HG03025 (cell line): ENCODE data around the gene DONSON.
"Not testable (repeated sequence)": the region's sequence is repeated elsewhere in the genome, so short reads cannot be mapped to it uniquely, and the experiment has no call there.

ENCODE experiments used
- ATAC-seq: cut with Tn5 transposase; IDR thresholded peaks from one replicate; pipeline ENCODE4 v1.9.1; 2021; ENCODE audit warnings: mild to moderate bottlenecking, moderate library complexity; ENCODE audit not compliant: unreplicated experiment, low FRiP score

DONSON gene

GRCh38 chr21:33588485-33589335 is at the start of gene DONSON:
TSS of gene DONSON (minus strand) at chr21:33588684. CDS start at chr21:33588641, 43 bp downstream.
- ATAC-seq = peak; percentile 71

- ATAC-seq = no peak
Observed at GRCh38 chr21:33634254-33634653, 45.8 kb upstream of the DONSON start.

- ATAC-seq = not testable (repeated sequence)
Observed at GRCh38 chr21:33626151-33626550, 37.7 kb upstream of the DONSON start.

- no peak for ATAC-seq
Observed at GRCh38 chr21:33622253-33622652, 33.8 kb upstream of the DONSON start.

- ATAC-seq = no peak
Observed at GRCh38 chr21:33619726-33620125, 31.2 kb upstream of the DONSON start.

GRCh38 chr21:33618407-33618806 is 29.9 kb upstream of the DONSON start:
- no peak for ATAC-seq

GRCh38 chr21:33617565-33617964 is 29.1 kb upstream of the DONSON start:
- not testable (repeated sequence) for ATAC-seq

GRCh38 chr21:33611006-33611744 is 22.7 kb upstream of the DONSON start:
- no peak for ATAC-seq

- no peak for ATAC-seq
Observed at GRCh38 chr21:33608559-33608958, 20.1 kb upstream of the DONSON start.

GRCh38 chr21:33598051-33598450 is 9.6 kb upstream of the DONSON start:
- no peak for ATAC-seq

- ATAC-seq = peak; percentile 35
Observed at GRCh38 chr21:33587792-33588484, 546 bp downstream of the DONSON start.

- no peak for ATAC-seq
Observed at GRCh38 chr21:33586927-33587326, 1.6 kb downstream of the DONSON start.

GRCh38 chr21:33584455-33584854 is 4.0 kb downstream of the DONSON start:
- ATAC-seq = no peak

GRCh38 chr21:33578959-33579542 is 9.4 kb downstream of the DONSON start:
- no peak for ATAC-seq

GRCh38 chr21:33578214-33578613 is 10.3 kb downstream of the DONSON start:
- ATAC-seq = no peak

- not testable (repeated sequence) for ATAC-seq
Observed at GRCh38 chr21:33576741-33577141, 11.7 kb downstream of the DONSON start.

GRCh38 chr21:33572350-33572749 is 16.1 kb downstream of the DONSON start:
- no peak for ATAC-seq

GRCh38 chr21:33569991-33570390 is 18.5 kb downstream of the DONSON start:
- no peak for ATAC-seq

GRCh38 chr21:33568448-33568847 is 20.0 kb downstream of the DONSON start:
- ATAC-seq = no peak

GRCh38 chr21:33567914-33568313 is 20.6 kb downstream of the DONSON start:
- no peak for ATAC-seq

- no peak for ATAC-seq
Observed at GRCh38 chr21:33566514-33566913, 22.0 kb downstream of the DONSON start.
